ENCODE measurements around the gene IDUA.

DNA sequence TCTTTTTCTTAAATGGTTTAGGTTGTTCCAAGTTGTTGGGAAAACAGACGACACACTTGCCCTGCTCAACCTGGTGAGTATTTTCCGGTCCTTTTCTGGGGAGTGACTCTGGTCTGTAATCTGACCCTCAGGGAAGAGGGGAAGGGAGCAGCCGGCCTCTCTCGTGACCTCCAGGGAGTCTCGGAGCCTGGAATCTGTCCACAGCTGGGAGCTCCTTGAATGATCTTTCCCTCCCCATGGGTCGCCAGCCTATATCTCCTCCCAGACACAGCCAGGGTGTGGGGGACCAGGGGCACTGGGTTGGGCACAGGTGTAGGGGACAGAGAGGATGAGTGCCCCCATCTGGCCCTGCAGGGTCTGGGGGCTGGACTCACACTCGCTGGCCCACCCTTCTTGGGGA, 35.7 kb upstream of the IDUA start:
- TF ChIP-seq, protein P1, sequence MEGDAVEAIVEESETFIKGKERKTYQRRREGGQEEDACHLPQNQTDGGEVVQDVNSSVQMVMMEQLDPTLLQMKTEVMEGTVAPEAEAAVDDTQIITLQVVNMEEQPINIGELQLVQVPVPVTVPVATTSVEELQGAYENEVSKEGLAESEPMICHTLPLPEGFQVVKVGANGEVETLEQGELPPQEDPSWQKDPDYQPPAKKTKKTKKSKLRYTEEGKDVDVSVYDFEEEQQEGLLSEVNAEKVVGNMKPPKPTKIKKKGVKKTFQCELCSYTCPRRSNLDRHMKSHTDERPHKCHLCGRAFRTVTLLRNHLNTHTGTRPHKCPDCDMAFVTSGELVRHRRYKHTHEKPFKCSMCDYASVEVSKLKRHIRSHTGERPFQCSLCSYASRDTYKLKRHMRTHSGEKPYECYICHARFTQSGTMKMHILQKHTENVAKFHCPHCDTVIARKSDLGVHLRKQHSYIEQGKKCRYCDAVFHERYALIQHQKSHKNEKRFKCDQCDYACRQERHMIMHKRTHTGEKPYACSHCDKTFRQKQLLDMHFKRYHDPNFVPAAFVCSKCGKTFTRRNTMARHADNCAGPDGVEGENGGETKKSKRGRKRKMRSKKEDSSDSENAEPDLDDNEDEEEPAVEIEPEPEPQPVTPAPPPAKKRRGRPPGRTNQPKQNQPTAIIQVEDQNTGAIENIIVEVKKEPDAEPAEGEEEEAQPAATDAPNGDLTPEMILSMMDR (conservative IDR thresholded peaks at IDR 0.05): no peak
- no peak for TF ChIP-seq EZH2 (IDR thresholded peaks at IDR 0.05; ENCODE audit: low read depth)
